Omental fat pad (tissue), 4 donors: ENCODE measurements around the gene ITM2C. TPM values are rescaled to one million over a fixed set of nuclear protein-coding genes. Genes with fewer than 3 reads are reported as not detected.

Experiments used
- ATAC-seq: fragments of 150-250 bp; one replicate; pipeline ENCODE4 v1.9.1; 2016; ENCODE audit warnings: mild to moderate bottlenecking, moderate library complexity; ENCODE audit not compliant: low FRiP score
- DNase-seq: peaks from one replicate; pipeline ENCODE4 v3.0.0-alpha.2; 2019; ENCODE audit warnings: low spot score
- CTCF ChIP-seq, 3 donors: fragments of 450-650 bp; IDR thresholded peaks; one replicate each; pipeline ENCODE4 v1.5.1; 2016 to 2017; ENCODE audit warnings: antibody characterized with exemption in 3 of 3, mild to moderate bottlenecking in 3 of 3, moderate library complexity in 2 of 3
- total RNA-seq, 4 donors: library from RNA; depleted of rRNA; stranded (reverse); fragments of >200 nt; gene quantifications; one replicate each; pipeline ENCODE4 v1.1.0, GENCODE V29; 2016

The ITM2C gene
- total RNA-seq, 4 donors from 2014 or later, result 17.9 to 35.9 (median 28.8) TPM

- ATAC-seq (no peak), DNase-seq (no peak)
- TF ChIP-seq CTCF (IDR thresholded peaks at IDR 0.05), result no peak
Observed at GRCh38 chr2:230891509-230891908, 26.8 kb downstream of the ITM2C start.

DNA sequence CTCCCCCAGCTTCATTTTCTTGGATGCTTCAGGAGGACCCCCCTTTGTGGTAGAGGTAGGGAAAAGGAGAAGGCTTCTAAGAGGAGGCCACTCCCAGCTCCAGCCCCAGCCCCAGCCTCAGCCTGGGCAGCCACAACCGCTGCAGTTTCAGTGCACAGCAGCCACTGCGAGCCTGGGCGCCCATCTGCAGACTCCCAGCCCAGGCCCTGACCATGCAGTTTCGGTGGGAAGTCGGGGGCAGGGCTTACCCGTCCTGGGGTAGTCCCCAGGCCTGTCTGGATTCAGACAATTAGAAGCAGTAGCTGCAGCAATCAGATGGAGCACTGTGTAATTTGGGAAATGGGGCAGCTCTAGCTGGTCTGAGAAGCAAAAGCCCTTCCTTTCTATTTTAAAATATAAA lies 28.6 kb downstream of the ITM2C start:
- no peak for ATAC-seq
- TF ChIP-seq CTCF (IDR thresholded peaks at IDR 0.05), result no peak

GRCh38 chr2:230893841-230894781 lies 29.4 kb downstream of the ITM2C start:
- no peak for DNase-seq
- no peak for ATAC-seq
- no peak for TF ChIP-seq CTCF (IDR thresholded peaks at IDR 0.05)

More for the DNA sequence above, 28.6 kb downstream of the ITM2C start:
- no peak for DNase-seq

- DNase-seq (no peak), ATAC-seq (no peak)
- no peak for TF ChIP-seq CTCF (IDR thresholded peaks at IDR 0.05)
Observed at GRCh38 chr2:230895536-230896345, 31.0 kb downstream of the ITM2C start.

DNA sequence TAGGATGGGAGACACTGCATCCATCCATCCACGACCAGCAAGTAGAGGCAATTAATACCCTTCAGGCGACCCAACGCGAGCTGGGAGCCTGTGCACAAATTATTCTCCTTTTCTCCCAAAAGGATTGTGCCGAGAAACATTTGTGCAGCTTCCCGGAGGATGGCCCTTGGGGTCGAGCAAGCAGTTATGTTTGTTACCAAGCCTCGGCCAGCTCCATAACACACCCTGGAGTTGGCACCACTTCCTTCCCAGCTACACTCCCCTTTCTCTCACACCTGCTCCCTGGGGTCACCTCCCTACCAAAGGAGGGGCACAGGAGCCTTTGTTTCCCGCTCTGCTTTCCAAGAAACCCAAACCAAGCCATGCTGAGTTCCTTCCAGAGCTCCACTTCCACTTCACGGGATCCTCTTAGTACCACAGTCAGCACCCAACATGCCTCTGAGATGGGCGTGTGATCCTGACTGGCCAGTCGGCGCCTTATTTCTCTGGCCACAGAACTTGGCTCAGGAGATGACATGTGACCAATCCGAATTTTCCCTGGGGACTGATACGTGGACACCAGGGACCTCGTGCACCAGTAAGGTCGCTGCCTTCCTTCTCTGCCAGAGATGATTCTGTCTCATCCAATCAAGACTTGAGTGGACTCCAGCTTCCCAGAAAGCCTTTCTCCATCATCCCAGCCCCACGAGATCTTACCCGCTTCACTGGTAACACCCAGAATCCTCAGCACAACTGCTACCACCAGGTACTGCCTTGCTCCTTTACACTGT lies 31.8 kb downstream of the ITM2C start:
- no peak for DNase-seq
- no peak for ATAC-seq
- no peak for TF ChIP-seq CTCF (IDR thresholded peaks at IDR 0.05)

DNA sequence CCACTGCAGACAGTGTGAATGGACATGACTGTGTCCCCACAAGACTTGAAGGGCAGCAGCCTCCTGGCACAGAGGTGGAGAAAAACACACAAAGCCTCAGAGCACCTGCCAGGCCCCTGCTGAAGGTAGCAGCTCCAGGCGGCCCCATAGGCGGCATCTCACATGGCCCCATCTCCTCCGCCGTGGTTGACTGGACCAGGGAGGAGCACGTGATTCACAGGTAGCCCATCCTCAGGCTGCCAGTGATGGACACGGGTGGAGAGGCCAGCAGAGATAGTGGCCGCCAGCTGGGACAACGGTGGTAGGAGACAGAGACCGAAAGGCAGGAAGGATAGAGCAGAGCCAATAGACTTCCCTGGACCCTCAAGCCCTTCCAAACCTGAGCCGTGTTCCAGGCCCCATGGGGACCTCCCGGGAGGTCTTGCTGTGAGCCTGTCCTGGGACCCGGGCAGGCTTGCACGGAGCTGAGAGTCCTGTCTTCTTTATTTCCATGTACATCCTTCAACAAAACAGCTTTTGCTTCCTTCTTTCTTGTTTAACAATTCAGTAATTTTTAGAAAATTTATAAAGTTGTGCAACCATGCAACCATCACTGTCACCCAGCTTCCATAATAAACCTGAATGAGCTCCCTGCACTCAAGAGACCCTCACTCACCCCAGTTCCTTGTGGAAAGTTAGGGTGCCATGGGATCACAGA lies 33.4 kb downstream of the ITM2C start:
- no peak for DNase-seq
- ATAC-seq, result no peak
- TF ChIP-seq CTCF (IDR thresholded peaks at IDR 0.05), result no peak
